Measurements from ENCODE around the gene SNX25. TPM values are rescaled to one million over a fixed set of nuclear protein-coding genes. Genes with fewer than 3 reads are reported as not detected.

SNX25 gene
- polyA plus RNA-seq, 1 of the 3 experiments (the other 2 are of a cell fraction), result 8.5 TPM

DNA sequence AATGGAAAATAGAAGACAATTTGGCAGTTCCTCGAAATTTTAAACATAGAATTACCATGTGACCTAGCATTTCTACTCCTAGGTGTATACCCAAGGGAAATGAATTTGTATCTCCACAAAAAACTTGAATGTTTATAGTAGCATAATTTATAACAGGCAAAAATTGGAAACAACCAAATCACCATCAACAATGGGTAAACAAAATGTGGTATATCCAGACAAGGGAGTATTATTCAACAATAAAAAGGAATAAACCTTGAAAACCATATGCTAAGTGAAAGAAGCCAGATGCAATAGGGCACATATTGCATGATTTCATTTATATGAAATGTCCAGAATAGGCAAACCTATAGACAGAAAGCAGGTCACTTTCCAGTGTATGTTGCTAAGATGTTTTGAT lies 83.8 kb downstream of the SNX25 start (continued):
- TF ChIP-seq IRF3 (IDR thresholded peaks at IDR 0.05; ENCODE audit: low read depth, low read length) (no peak), CHD2 (IDR thresholded peaks at IDR 0.05; ENCODE audit: low read length, partially characterized antibody) (no peak), SIN3A (IDR thresholded peaks at IDR 0.05; ENCODE audit: borderline replicate concordance, low read depth, low read length) (no peak), RAD21 (IDR thresholded peaks at IDR 0.05; ENCODE audit: low read length) (no peak), FOSL2 (IDR thresholded peaks at IDR 0.05; ENCODE audit: borderline replicate concordance, low read depth) (no peak), SMC3 (IDR thresholded peaks at IDR 0.05; ENCODE audit: low read depth, low read length) (no peak), NRF1 (IDR thresholded peaks at IDR 0.05; ENCODE audit: low read depth, low read length) (no peak), RCOR1 (IDR thresholded peaks at IDR 0.05; ENCODE audit: low read length) (no peak)

DNA sequence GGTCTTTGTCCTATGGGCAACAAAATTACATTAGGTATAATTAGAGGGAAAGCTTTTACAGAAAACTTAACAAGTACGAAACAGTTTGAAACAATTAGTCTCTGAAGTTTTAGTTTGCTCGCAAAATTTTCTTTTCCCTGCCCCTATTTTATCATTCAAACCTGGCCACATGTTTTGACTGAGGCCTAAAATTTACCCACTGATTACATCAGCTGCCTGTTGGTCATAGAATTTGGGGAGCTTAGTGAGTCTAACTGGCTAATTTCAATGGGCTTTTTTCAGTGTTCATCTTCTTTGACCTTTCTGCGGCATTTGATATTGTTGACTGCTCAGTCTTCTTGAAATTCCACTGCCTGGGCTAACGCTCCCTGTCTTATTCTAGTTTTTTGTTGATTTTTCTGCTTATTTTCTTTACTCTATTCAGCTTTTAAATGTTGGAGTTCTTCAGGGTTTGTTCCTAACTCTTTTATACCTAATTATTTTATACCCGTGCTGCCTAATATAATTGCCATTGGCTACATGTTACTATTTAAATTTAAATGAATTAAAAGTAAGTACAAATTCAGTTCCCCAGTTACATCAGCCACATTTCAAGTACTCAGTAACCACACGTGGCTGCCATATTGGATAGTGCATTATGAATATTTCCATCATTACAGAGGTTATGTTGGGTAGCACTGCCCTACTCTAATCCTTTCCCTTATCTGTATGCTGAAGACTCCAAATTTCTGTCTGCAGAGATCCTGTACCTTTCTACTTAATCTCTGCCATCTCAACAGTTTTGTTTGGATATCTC lies 87.5 kb downstream of the SNX25 start:
- Histone ChIP-seq H3F3A (replicated peaks; ENCODE audit: insufficient read depth) (no peaks in the 10 kb centered on the region), H3K4me2 (no peak overlapping the region), H3K27me3 (ENCODE audit: insufficient read depth) (no peaks in the 10 kb centered on the region), H3K4me3 (ENCODE audit: low read depth in 2 of 2, low read length in 1 of 2) (no peak overlapping the region), H4K20me1 (ENCODE audit: insufficient read depth) (no peaks in the 10 kb centered on the region), H3K9ac (no peak overlapping the region), H3K36me3 (replicated peaks in 1 of 2; ENCODE audit: control insufficient read depth in 1 of 2, insufficient read depth in 2 of 2, low read length in 1 of 2) (peaks cover 17 to 52% of the 10 kb centered on the region in 2 experiments), H3K9me3 (no peaks in the 10 kb centered on the region), H3K4me1 (ENCODE audit: control insufficient read depth in 1 of 2, insufficient read depth in 2 of 2, low read depth in 1 of 2, low read length in 1 of 2) (no peaks in the 10 kb centered on the region), H2AFZ (ENCODE audit: low read depth) (no peak overlapping the region), H3K79me2 (ENCODE audit: insufficient read depth) (no peaks in the 10 kb centered on the region), H3K27ac (ENCODE audit: low read depth in 2 of 2, low read length in 1 of 2) (no peak overlapping the region), H3K9me2 (no peaks in the 10 kb centered on the region)
- WGBS (ENCODE audit: low lambda C conversion rate), result 96% methylated on average over 6 of the region's 6 CpGs
- POLR2A ChIA-PET, result no interaction called here
- CTCF ChIA-PET, result interaction anchor here (1.4 kb wide), 1 partner anchor 18 kb away, joined by 3 read pairs; no protein-coding TSS in a partner anchor
- DNase-seq, result no peak
- TF ChIP-seq NFIC (IDR thresholded peaks at IDR 0.05; ENCODE audit: borderline replicate concordance), result no peak
- TF ChIP-seq TCF12 (IDR thresholded peaks at IDR 0.05), result no peak
- TF ChIP-seq TAF1 (IDR thresholded peaks at IDR 0.05; ENCODE audit: borderline replicate concordance, low read depth, low read length), result no peak
- TF ChIP-seq EZH2phosphoT487 (IDR thresholded peaks at IDR 0.05; ENCODE audit: borderline replicate concordance, low read depth), result no peak
- no peak for TF ChIP-seq FOSL2 (IDR thresholded peaks at IDR 0.05; ENCODE audit: borderline replicate concordance, low read depth)
- no peak for TF ChIP-seq GATA2 (CRISPR knock-in tag; IDR thresholded peaks at IDR 0.05)
- no peak for TF ChIP-seq MEF2A (IDR thresholded peaks at IDR 0.05; ENCODE audit: borderline replicate concordance, low read depth)
- TF ChIP-seq, protein P1, sequence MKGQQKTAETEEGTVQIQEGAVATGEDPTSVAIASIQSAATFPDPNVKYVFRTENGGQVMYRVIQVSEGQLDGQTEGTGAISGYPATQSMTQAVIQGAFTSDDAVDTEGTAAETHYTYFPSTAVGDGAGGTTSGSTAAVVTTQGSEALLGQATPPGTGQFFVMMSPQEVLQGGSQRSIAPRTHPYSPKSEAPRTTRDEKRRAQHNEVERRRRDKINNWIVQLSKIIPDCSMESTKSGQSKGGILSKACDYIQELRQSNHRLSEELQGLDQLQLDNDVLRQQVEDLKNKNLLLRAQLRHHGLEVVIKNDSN (IDR thresholded peaks at IDR 0.05; ENCODE audit: borderline replicate concordance, low read depth), result no peak
